Measurements from ENCODE around the gene BCOR.

GRCh38 chrX:40090961-40091360, 6.8 kb downstream of the BCOR start:
- TF ChIP-seq CTCF (IDR thresholded peaks at IDR 0.05) (no peak), POLR2A (IDR thresholded peaks at IDR 0.05) (no peak)
